Measurements from ENCODE around the gene SIDT1.

SIDT1 gene

DNA sequence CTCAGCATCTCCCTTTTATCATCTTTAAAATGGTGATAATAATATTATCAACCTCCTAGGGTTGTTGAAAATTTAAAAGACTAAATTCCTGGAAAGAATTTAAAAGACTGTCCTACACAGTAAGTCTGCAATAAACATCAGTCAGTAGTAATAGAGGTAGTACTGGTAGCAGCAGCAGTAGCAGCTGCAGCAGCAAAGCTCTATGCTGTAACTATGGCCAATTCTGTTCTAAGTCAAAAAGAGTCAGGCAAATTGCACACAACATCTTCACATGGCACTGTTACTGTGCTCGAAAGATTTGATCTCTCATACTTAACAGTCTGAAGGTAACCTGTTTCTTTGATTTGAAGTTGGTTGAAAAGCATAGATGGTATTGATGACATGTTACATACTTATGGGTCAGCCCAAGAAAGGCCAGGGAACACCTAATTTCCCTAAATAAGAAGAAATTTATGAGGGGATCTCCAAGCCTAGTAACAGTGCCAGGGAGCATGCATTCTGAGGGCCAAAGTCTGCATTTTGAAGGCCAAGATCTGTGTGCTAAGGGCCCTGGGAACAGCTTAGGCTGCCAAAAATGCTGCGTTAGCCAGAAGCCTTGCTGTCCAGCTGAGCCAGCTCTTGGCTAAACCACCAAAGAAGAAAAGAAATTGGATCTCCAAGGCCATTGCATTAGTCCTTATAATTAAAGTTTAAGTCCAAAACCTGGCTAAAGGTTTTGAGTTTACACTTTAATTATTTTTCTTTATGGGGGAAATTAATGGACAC is 68.2 kb downstream of the SIDT1 start:
- no peak for DNase-seq (ENCODE audit: low read depth)
- TF ChIP-seq, protein P1, sequence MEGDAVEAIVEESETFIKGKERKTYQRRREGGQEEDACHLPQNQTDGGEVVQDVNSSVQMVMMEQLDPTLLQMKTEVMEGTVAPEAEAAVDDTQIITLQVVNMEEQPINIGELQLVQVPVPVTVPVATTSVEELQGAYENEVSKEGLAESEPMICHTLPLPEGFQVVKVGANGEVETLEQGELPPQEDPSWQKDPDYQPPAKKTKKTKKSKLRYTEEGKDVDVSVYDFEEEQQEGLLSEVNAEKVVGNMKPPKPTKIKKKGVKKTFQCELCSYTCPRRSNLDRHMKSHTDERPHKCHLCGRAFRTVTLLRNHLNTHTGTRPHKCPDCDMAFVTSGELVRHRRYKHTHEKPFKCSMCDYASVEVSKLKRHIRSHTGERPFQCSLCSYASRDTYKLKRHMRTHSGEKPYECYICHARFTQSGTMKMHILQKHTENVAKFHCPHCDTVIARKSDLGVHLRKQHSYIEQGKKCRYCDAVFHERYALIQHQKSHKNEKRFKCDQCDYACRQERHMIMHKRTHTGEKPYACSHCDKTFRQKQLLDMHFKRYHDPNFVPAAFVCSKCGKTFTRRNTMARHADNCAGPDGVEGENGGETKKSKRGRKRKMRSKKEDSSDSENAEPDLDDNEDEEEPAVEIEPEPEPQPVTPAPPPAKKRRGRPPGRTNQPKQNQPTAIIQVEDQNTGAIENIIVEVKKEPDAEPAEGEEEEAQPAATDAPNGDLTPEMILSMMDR (IDR thresholded peaks at IDR 0.05; ENCODE audit: low read length, missing control alignments), result no peak
- no peak overlapping the region for H3K4me3 ChIP-seq (replicated peaks; ENCODE audit: low read depth, low read length)

DNA sequence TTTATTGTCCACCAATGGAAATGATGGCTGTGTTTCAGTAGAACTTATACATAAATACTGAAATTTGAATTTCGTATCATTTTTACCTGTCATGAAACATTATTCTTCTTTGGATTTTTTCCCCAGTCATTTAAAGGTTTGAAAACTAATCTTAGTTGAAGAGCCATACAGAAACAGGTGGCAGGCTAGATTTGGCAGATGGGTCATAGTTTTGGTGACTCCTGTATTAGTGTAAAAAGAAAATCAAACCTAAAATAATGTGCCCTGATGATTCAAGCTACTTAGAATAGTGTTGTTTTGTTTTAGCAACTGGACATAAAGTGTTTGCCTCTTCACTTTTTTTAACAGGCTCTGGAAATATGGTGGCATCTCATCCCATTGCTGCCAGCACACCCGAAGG is 68.9 kb downstream of the SIDT1 start:
- DNase-seq (ENCODE audit: low read depth), result no peak
- TF ChIP-seq, protein P1 (IDR thresholded peaks at IDR 0.05; ENCODE audit: low read length, missing control alignments), result no peak
- no peak overlapping the region for H3K4me3 ChIP-seq (replicated peaks; ENCODE audit: low read depth, low read length)

DNA sequence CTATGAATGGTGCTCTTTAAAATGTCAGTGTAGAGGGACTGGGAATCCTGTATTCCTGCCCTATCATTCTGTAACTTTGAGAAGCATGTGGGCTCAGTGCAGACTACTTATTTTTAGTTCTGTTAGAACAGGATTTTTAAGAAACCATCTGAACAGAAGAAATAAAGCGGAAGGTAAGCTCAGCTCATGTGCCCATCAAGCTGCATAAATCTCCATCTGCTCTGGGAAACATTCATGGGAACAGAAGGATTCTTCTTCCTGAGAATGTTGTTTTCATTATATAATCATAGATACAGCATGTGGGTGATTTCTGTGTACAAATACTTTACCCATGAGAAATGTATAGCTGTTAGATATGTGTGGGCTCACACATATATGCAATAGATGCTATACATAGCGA is 69.9 kb downstream of the SIDT1 start:
- TF ChIP-seq, protein P1 (IDR thresholded peaks at IDR 0.05; ENCODE audit: low read length, missing control alignments), result no peak
- no peak for DNase-seq (ENCODE audit: low read depth)
- H3K4me3 ChIP-seq (replicated peaks; ENCODE audit: low read depth, low read length), result no peak overlapping the region

DNA sequence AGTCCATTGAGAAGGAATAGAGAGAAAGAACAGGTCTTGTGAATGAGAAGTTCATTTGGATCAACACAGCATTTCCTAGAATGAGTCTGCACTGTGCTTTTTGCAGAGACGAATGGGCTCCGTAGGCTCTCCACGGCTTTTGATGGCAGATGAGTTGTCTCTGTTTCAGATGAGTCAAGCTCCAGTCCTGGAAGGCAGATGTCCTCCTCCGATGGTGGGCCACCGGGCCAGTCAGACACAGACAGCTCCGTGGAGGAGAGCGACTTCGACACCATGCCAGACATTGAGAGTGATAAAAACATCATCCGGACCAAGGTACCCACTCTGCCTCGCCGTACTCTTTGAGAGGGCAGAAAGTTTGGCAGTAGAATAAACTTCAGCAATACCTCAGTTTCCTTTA is 70.5 kb downstream of the SIDT1 start:
- H3K4me3 ChIP-seq (replicated peaks; ENCODE audit: low read depth, low read length), result no peak overlapping the region
- TF ChIP-seq, protein P1 (IDR thresholded peaks at IDR 0.05; ENCODE audit: low read length, missing control alignments), result no peak
- no peak for DNase-seq (ENCODE audit: low read depth)

DNA sequence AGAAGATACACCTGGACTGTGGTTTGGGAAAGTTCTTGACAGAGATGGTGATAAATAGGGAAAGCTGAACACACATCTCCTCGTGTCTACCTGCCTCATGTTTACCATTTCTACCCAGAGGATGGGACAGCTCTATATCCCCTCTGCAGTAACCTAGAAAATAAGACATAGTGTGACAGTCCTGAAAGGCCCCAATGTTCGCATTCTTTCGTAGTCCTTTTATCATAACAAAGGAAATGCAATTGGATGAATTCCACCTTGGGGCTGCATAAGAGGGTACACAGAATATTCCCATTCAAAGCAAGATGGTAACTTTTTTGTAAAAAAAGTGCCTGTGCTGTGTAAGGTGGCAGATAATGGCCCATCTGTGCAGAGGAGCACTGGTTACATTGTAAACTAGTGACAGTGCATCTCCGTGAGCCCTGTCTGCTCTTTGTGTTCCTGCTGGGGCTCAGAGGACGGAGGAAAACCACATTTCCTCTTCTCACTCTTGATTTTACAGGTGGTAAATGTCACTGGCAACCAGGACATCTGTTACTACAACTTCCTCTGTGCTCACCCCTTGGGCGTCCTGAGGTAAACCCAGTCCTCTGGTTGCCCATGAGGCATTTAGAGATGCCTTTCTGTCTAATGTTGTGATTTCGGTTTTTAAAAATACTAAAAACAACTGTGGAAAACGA is 74.3 kb downstream of the SIDT1 start:
- DNase-seq (ENCODE audit: low read depth), result no peak
- TF ChIP-seq, protein P1 (IDR thresholded peaks at IDR 0.05; ENCODE audit: low read length, missing control alignments), result no peak
- H3K4me3 ChIP-seq (replicated peaks; ENCODE audit: low read depth, low read length), result no peak overlapping the region

DNA sequence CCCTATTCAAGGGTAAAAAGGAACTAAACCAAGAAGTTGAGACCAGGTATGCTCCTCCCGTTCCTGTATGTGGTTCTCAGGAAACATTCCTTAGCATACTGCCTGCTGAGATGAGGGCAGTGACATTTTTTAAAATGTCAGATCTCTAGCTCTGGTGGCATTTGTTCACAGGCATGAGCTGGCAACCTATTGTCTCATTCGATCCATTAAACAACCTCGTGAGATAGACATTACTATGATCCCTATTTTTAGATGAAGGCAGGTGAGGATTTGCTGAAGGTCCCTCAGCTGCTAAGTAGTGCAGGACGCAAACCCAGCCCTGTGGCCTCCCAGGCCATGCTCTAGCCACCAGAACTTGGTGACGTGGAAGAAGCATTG is 74.9 kb downstream of the SIDT1 start:
- TF ChIP-seq, protein P1 (IDR thresholded peaks at IDR 0.05; ENCODE audit: low read length, missing control alignments), result no peak
- H3K4me3 ChIP-seq (replicated peaks; ENCODE audit: low read depth, low read length), result no peak overlapping the region
- DNase-seq (ENCODE audit: low read depth), result no peak

Data from fibroblast of pulmonary artery (primary cell).